Aorta (tissue), 5 donors: ENCODE results near the gene APBA1. TPM values are rescaled to one million over a fixed set of nuclear protein-coding genes. Genes with fewer than 3 reads are reported as not detected.
"Not testable (repeated sequence)": the region's sequence is repeated elsewhere in the genome, so short reads cannot be mapped to it uniquely, and the experiment has no call there.

Experiments
- ATAC-seq: fragments of 200-7000 bp; cut with Tn5 transposase; one replicate; pipeline ENCODE4 v1.9.1; 2022; ENCODE audit warnings: moderate library complexity; ENCODE audit not compliant: low FRiP score
- DNase-seq, 2 donors: peaks; one replicate each; pipeline ENCODE4 v3.0.0-alpha.2; 2020
- H3K27ac ChIP-seq, 2 donors: one replicate each; pipeline ENCODE4 v1.5.1; 2013; ENCODE audit warnings: low read length in 2 of 2, mild to moderate bottlenecking in 2 of 2, moderate library complexity in 2 of 2, control low read depth in 1 of 2, inconsistent platforms in 1 of 2, low read depth in 1 of 2
- H3K27me3 ChIP-seq, 2 donors: one replicate each; pipeline ENCODE4 v1.6.1; 2013; ENCODE audit warnings: control low read depth in 1 of 2, low read length in 1 of 2, mild to moderate bottlenecking in 1 of 2, moderate library complexity in 1 of 2; ENCODE audit not compliant: insufficient read depth in 2 of 2, control insufficient read depth in 1 of 2
- H3K36me3 ChIP-seq, 2 donors: one replicate each; pipeline ENCODE4 v1.6.1; 2013; ENCODE audit warnings: control low read depth in 1 of 2, low read length in 1 of 2, mild to moderate bottlenecking in 1 of 2; ENCODE audit not compliant: insufficient read depth in 2 of 2, control insufficient read depth in 1 of 2
- H3K4me1 ChIP-seq, 2 donors: one replicate each; pipeline ENCODE4 v1.6.1; 2013; ENCODE audit warnings: low read length in 2 of 2, control low read depth in 1 of 2, mild to moderate bottlenecking in 1 of 2, moderate library complexity in 1 of 2; ENCODE audit not compliant: insufficient read depth in 2 of 2, control insufficient read depth in 1 of 2
- H3K4me3 ChIP-seq, 2 donors: one replicate each; pipeline ENCODE4 v1.5.1; 2013; ENCODE audit warnings: low read length in 2 of 2, control low read depth in 1 of 2, mild to moderate bottlenecking in 1 of 2
- H3K9me3 ChIP-seq: one replicate; pipeline ENCODE4 v1.6.1; 2013; ENCODE audit warnings: mild to moderate bottlenecking, low read length; ENCODE audit not compliant: control insufficient read depth
- WGBS, 2 donors: extraction: QIAGEN DNeasy Blood & Tissue Kit; methylation state at CpG; one replicate each; pipeline ENCODE4 v1.1.7; 2013; 5-methylcytosine and 5-hydroxymethylcytosine counted together
- intact Hi-C, 2 donors: fragments of 100-400 bp; cut with DNase I; formaldehyde crosslinking; loops; one replicate each; pipeline versions ENCODE4 v1.14.2 to v1.15.0; 2022
- polyA plus RNA-seq, 2 donors: library from polyadenylated mRNA; stranded (reverse); fragments of 200-250 nt; gene quantifications; one replicate each; pipeline ENCODE4 v1.2.3, GENCODE V29; 2013
- total RNA-seq, 2 donors: library from RNA; stranded (reverse); fragmentation: NEBNext Ultra II Directional; extraction: Animal tissue kit (Norgen Biotek cat#: 25700); gene quantifications; one replicate each; pipeline ENCODE4 v1.2.1, GENCODE V29; 2021
- donor health status: healthy with polysubstance abuse.
- donor health status: Bipolar disorder and iron deficiency.
- donor health status: DM: no; HTN: no; CAD: no.
- donor health status: DM: no; HTN: no; CAD: no.
- donor health status: DM: yes; HTN: yes; CAD: no.

The APBA1 gene
- total and polyA plus RNA-seq, 4 donors = 1.9 to 12.6 (median 7.9) TPM

DNA sequence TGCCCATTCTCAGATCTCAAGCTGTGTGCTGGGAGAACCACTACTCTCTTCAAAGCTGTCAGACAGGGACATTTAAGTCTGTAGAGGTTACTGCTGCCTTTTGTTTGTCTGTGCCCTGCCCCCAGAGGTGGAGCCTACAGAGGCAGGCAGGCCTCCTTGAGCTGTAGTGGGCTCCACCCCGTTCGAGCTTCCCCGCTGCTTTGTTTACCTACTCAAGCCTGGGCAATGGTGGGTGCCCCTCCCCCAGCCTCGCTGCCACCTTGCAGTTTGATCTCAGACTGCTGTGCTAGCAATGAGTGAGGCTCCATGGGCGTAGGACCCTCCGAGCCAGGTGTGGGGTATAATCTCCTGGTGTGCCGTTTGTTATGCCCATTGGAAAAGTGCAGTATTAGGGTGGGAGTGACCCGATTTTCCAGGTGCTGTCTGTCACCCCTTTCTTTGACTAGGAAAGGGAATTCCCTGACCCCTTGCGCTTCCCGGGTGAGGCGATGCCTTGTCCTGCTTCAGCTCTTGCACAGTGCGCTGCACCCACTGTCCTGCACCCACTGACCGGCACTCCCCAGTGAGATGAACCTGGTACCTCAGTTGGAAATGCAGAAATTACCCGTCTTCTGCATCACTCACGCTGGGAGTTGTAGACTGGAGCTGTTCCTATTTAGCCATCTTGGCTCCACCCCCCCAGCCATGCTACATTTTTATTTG, 231.8 kb downstream of the APBA1 start:
- ATAC-seq, H3K27me3 ChIP-seq, H3K4me3 ChIP-seq, intact Hi-C loops, H3K36me3 ChIP-seq, H3K27ac ChIP-seq, H3K9me3 ChIP-seq, H3K4me1 ChIP-seq, DNase-seq: not testable (repeated sequence)
- WGBS, 2 donors = 95% methylated on average over 15 of the region's 15 CpGs

- intact Hi-C loops, H3K27me3 ChIP-seq, H3K4me3 ChIP-seq, H3K27ac ChIP-seq, H3K36me3 ChIP-seq, H3K9me3 ChIP-seq, DNase-seq, H3K4me1 ChIP-seq, ATAC-seq: not testable (repeated sequence)
- WGBS, 2 donors = 98 to 99% methylated on average over 4 of the region's 4 CpGs
These were observed 232.5 kb downstream of the APBA1 start for GRCh38 chr9:69439654-69440053.

- no peak overlapping the region for H3K4me3 ChIP-seq
- H3K27me3 ChIP-seq = no peaks in the 10 kb centered on the region
- intact Hi-C loops = no loop called here
- no peak overlapping the region for H3K27ac ChIP-seq
- ATAC-seq (no peak), DNase-seq (no peak)
- H3K4me1 ChIP-seq = no peaks in the 10 kb centered on the region
- H3K36me3 ChIP-seq = no peaks in the 10 kb centered on the region
- WGBS, 2 donors = 94 to 97% methylated on average over 6 of the region's 6 CpGs
- no peaks in the 10 kb centered on the region for H3K9me3 ChIP-seq
These were observed 238.2 kb downstream of the APBA1 start for GRCh38 chr9:69433968-69434367.

DNA sequence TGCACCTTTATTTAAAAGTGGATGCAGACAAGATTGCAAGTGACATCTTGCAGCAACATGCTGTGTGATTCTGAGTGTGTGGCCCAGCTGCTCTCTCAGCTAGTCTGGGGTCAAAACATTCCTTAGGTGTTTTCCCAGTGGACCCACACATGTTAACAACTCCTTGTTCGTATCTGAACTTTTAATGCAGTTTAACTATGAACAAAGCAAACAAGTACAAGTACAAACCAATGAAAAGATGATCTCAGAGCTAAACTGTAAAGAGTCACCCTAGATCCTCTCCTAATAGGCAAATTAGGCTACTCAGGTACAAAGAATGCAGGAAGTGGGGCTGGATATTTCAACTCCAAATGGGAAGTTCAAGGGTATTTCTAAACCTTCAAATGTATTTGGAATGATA, 238.8 kb downstream of the APBA1 start:
- H3K36me3 ChIP-seq = no peaks in the 10 kb centered on the region
- H3K27me3 ChIP-seq = no peaks in the 10 kb centered on the region
- no peak overlapping the region for H3K4me3 ChIP-seq
- 55 to 66% methylated on average over 1 of the region's 1 CpG for WGBS, 2 donors
- intact Hi-C loops = no loop called here
- no peaks in the 10 kb centered on the region for H3K9me3 ChIP-seq
- no peaks in the 10 kb centered on the region for H3K4me1 ChIP-seq
- no peak for DNase-seq
- ATAC-seq = no peak
- H3K27ac ChIP-seq = no peak overlapping the region

DNA sequence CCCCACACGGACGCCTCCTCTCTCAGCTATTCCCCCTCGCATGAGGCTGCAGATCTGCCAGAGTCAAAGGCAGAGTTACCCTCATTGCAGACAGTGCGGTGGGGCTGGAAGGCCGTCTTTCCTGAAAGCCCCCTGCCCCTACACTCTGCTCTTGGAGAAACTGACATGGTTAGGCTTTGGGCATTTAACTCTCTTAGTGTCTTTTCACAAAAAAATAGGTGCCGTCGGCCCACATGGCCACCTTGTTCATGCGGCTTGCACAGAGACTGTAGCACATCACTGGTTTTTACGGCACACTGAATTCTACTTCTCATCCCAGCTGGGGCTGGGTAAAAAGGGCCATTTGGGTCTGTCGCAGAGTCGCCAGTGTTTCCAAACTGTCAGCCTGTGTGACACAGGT, 239.5 kb downstream of the APBA1 start:
- no peak for DNase-seq
- no peak for ATAC-seq
- intact Hi-C loops = no loop called here
- Histone ChIP-seq H3K27me3 (no peaks in the 10 kb centered on the region), H3K36me3 (no peaks in the 10 kb centered on the region), H3K27ac (no peak overlapping the region), H3K4me3 (no peak overlapping the region), H3K9me3 (no peaks in the 10 kb centered on the region), H3K4me1 (no peaks in the 10 kb centered on the region)
- WGBS, 2 donors = 87 to 93% methylated on average over 11 of the region's 11 CpGs

DNA sequence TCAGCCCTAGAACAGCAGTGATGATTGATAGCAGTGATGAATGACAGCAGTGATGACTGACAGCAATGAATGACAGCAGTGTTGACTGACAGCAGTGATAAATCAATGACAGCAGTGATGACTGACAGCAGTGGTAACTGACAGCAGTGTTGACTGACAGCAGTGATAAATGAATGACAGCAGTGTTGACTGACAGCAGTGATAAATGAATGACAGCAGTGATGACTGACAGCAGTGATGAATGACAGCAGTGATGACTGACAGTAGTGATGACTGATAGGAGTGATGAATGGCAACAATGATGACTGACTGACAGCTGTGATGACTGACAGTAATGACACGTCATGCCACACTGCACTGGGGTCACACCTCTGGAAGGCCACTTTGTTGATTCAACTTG, 240.4 kb downstream of the APBA1 start:
- no peaks in the 10 kb centered on the region for H3K4me1 ChIP-seq
- no peak for DNase-seq
- ATAC-seq = no peak
- H3K27me3 ChIP-seq = no peaks in the 10 kb centered on the region
- 85 to 95% methylated on average over 1 of the region's 1 CpG for WGBS, 2 donors
- H3K36me3 ChIP-seq = no peaks in the 10 kb centered on the region
- no peak overlapping the region for H3K27ac ChIP-seq
- intact Hi-C loops = no loop called here
- no peaks in the 10 kb centered on the region for H3K9me3 ChIP-seq
- no peak overlapping the region for H3K4me3 ChIP-seq

DNA sequence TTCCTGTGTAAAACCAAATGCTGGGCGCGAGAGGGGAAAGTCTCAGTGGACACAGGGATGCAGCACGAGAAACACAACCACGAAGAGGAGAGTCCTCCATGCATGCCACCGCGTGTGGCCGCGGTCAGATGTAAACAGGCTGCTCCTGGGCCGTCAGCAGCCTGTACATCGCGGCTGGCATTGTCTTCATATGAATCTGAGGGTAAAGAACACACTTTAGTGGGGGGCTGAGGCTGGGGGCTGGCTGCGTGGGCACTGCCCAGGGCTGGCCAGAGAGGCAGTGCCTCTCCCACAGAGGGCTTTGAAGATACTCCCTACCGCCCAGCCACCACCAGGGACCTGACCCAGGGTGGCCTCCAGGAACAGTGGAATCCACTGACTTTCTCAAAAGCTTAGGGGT, 241.0 kb downstream of the APBA1 start:
- H3K36me3 ChIP-seq = no peaks in the 10 kb centered on the region
- ATAC-seq (no peak), DNase-seq (no peak)
- H3K27ac ChIP-seq = no peak overlapping the region
- H3K27me3 ChIP-seq = no peaks in the 10 kb centered on the region
- no peak overlapping the region for H3K4me3 ChIP-seq
- intact Hi-C loops = no loop called here
- 92 to 96% methylated on average over 13 of the region's 13 CpGs for WGBS, 2 donors
- no peaks in the 10 kb centered on the region for H3K9me3 ChIP-seq
- no peaks in the 10 kb centered on the region for H3K4me1 ChIP-seq

DNA sequence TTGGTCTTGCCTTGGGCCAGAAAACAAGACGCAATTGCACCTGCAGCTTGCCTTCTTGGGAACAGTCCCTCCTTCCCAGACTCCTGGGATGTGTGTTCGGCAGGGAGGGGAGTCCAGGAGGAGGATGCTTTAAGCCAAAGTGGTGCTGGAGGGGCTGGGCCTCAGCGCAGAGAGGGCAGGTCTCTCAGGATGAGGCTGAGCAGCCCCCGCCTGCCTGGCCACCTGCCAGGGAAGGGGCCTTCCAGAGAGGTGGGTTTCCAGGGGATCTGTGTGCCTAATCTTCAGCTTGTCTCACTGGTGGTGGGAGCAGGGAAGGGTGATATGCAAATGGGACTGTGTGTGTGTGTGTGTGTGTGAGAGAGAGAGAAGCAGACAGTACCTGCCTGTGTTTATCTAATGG, 242.0 kb downstream of the APBA1 start:
- intact Hi-C loops = no loop called here
- H3K9me3 ChIP-seq = no peaks in the 10 kb centered on the region
- WGBS, 2 donors = 88 to 93% methylated on average over 4 of the region's 4 CpGs
- H3K4me3 ChIP-seq = no peak overlapping the region
- H3K36me3 ChIP-seq = no peaks in the 10 kb centered on the region
- DNase-seq (no peak), ATAC-seq (no peak)
- H3K27me3 ChIP-seq = no peaks in the 10 kb centered on the region
- no peak overlapping the region for H3K27ac ChIP-seq
- H3K4me1 ChIP-seq = no peaks in the 10 kb centered on the region

DNA sequence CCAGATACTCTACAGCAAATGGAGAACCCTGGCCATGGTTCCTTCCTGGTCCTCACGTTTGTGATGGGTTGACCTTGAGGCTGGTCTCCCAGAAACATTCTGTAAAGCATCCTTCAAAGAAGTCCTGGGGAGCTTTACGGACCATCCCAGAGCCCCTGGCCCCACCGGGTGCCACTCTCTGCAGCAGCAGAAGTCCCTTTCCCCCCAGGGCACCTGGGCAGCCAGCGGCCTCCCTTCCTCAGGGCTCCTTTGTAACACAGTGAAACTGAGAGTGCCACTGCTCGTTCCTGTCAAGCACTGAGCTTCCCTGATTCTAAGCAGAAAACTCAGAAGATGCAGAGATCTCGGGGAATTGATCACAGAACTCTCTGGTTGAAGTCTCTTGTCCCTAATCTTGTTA, 242.9 kb downstream of the APBA1 start:
- H3K27ac ChIP-seq = no peak overlapping the region
- no peaks in the 10 kb centered on the region for H3K4me1 ChIP-seq
- 89 to 93% methylated on average over 6 of the region's 6 CpGs for WGBS, 2 donors
- H3K9me3 ChIP-seq = no peaks in the 10 kb centered on the region
- no peaks in the 10 kb centered on the region for H3K36me3 ChIP-seq
- no peaks in the 10 kb centered on the region for H3K27me3 ChIP-seq
- ATAC-seq (no peak), DNase-seq (no peak)
- no peak overlapping the region for H3K4me3 ChIP-seq
- intact Hi-C loops = loop anchor here in 1 of 2 donors (10.0 kb wide), 3 partner anchors 306 to 686 kb away; no protein-coding TSS in a partner anchor
